SK-N-SH (cell line): ENCODE measurements around the gene PADI4. TPM values are rescaled to one million over a fixed set of nuclear protein-coding genes. Genes with fewer than 3 reads are reported as not detected.

ENCODE experiments used
- CTCF ChIA-PET: fragments of 300-600, 350-600 bp; formaldehyde crosslinking; extraction: SDS; loops from one replicate; lab custom pipeline; 2021; lab: Yijun Ruan, JAX
- POLR2A ChIA-PET: fragments of 350-600 bp; sonication (Branson Sonifier 250); formaldehyde crosslinking; extraction: SDS; loops from one replicate; lab custom pipeline; 2020; ENCODE audit warnings: antibody characterized with exemption, inconsistent platforms; lab: Yijun Ruan, JAX
- DNase-seq: peaks from one replicate; pipeline ENCODE4 v3.0.0; 2012
- H2AFZ ChIP-seq: fragments of 200-600 bp; sonication (generic); 2 replicates; pipeline ENCODE4 v1.8.1; 2016; ENCODE audit warnings: antibody characterized with exemption, mild to moderate bottlenecking, low read depth
- H3F3A ChIP-seq: fragments of 200-600 bp; sonication (generic); replicated peaks from 2 replicates; pipeline ENCODE3; 2016; ENCODE audit warnings: antibody characterized with exemption, mild to moderate bottlenecking; ENCODE audit not compliant: insufficient read depth
- H3K27ac ChIP-seq, 2 experiments: fragments of 200-500 bp in 1 of 2; fragments of 200-600 bp in 1 of 2; sonication (Bioruptor generic) in 1 of 2; sonication (generic), shearing (Covaris generic) in 1 of 2; 2 replicates each; pipeline versions ENCODE4 v1.5.1 to v1.6.1; 2014 to 2016; ENCODE audit warnings: low read depth in 2 of 2, inconsistent platforms in 1 of 2, low read length in 1 of 2, mild to moderate bottlenecking in 1 of 2, mixed read lengths in 1 of 2
- H3K27me3 ChIP-seq: fragments of 200-600 bp; sonication (generic), shearing (Covaris generic); 2 replicates; pipeline ENCODE4 v1.6.1; 2016; ENCODE audit warnings: mixed run types; ENCODE audit not compliant: insufficient read depth
- H3K36me3 ChIP-seq, 2 experiments: fragments of 200-500 bp in 1 of 2; fragments of 200-600 bp in 1 of 2; sonication (Bioruptor generic) in 1 of 2; sonication (generic) in 1 of 2; replicated peaks in 1 of 2; 2 replicates each; pipeline versions ENCODE3 to v1.5.1; 2014 to 2016; ENCODE audit warnings: low read length in 1 of 2, mild to moderate bottlenecking in 1 of 2; ENCODE audit not compliant: insufficient read depth in 2 of 2, control insufficient read depth in 1 of 2
- H3K4me1 ChIP-seq, 2 experiments: fragments of 200-500 bp in 1 of 2; fragments of 200-600 bp in 1 of 2; sonication (Bioruptor generic) in 1 of 2; sonication (generic), shearing (Covaris generic) in 1 of 2; 2 replicates each; pipeline versions ENCODE4 v1.5.1 to v1.6.1; 2014 to 2016; ENCODE audit warnings: low read depth in 1 of 2, low read length in 1 of 2, mixed run types in 1 of 2; ENCODE audit not compliant: insufficient read depth in 2 of 2, control insufficient read depth in 1 of 2
- H3K4me2 ChIP-seq: fragments of 200-600 bp; sonication (generic), shearing (Covaris generic); 2 replicates; pipeline ENCODE4 v1.6.1; 2017; ENCODE audit warnings: mixed run types
- H3K4me3 ChIP-seq, 2 experiments: fragments of 200-500 bp in 1 of 2; fragments of 200-600 bp in 1 of 2; sonication (Bioruptor generic) in 1 of 2; sonication (generic), shearing (Covaris generic) in 1 of 2; 2 replicates each; pipeline versions ENCODE4 v1.5.1 to v1.8.1; 2014 to 2016; ENCODE audit warnings: low read depth in 2 of 2, inconsistent platforms in 1 of 2, low read length in 1 of 2, mild to moderate bottlenecking in 1 of 2, mixed read lengths in 1 of 2, moderate library complexity in 1 of 2
- H3K79me2 ChIP-seq: fragments of 200-600 bp; sonication (generic); 2 replicates; pipeline ENCODE4 v1.8.1; 2017; ENCODE audit warnings: mild to moderate bottlenecking; ENCODE audit not compliant: insufficient read depth
- H3K9ac ChIP-seq: fragments of 200-600 bp; sonication (generic); 2 replicates; pipeline ENCODE4 v1.6.1; 2017; ENCODE audit warnings: mixed run types
- H3K9me2 ChIP-seq: fragments of 200-600 bp; sonication (generic); 2 replicates; pipeline ENCODE4 v1.6.1; 2017; ENCODE audit warnings: mixed run types
- H3K9me3 ChIP-seq: fragments of 200-600 bp; sonication (generic); 2 replicates; pipeline ENCODE4 v1.6.1; 2017; ENCODE audit warnings: mixed run types, mild to moderate bottlenecking, moderate library complexity
- H4K20me1 ChIP-seq: fragments of 200-600 bp; sonication (generic); 2 replicates; pipeline ENCODE4 v1.6.1; 2017; ENCODE audit warnings: mild to moderate bottlenecking, mixed run types; ENCODE audit not compliant: insufficient read depth
- CHD2 ChIP-seq: fragments of 150-350 bp; IDR thresholded peaks from 2 replicates; pipeline ENCODE4 v1.6.1; 2018; ENCODE audit warnings: low read length; ENCODE audit not compliant: partially characterized antibody
- CTCF ChIP-seq: fragments of 200-600 bp; sonication (generic); IDR thresholded peaks from 2 replicates; pipeline ENCODE4 v1.6.1; 2017; ENCODE audit warnings: antibody characterized with exemption, mild to moderate bottlenecking, moderate library complexity
- EZH2phosphoT487 ChIP-seq: fragments of 200-600 bp; sonication (generic); IDR thresholded peaks from 2 replicates; pipeline ENCODE4 v1.6.1; 2017; ENCODE audit warnings: low read depth, mixed run types, mild to moderate bottlenecking, antibody characterized with exemption, moderate library complexity, borderline replicate concordance
- FOXJ3 ChIP-seq: sonication (generic); formaldehyde crosslinking; IDR thresholded peaks from 2 replicates; pipeline ENCODE4 v1.5.1; 2020; ENCODE audit warnings: mild to moderate bottlenecking, missing genetic modification reagents
- FOXM1 ChIP-seq: IDR thresholded peaks from 2 replicates; pipeline ENCODE4 v1.4.0; 2012; ENCODE audit warnings: low read depth, mild to moderate bottlenecking
- GABPA ChIP-seq: IDR thresholded peaks from 2 replicates; pipeline ENCODE4 v1.4.0; 2012; ENCODE audit warnings: low read depth, mild to moderate bottlenecking
- IRF3 ChIP-seq: fragments of 150-350 bp; IDR thresholded peaks from 2 replicates; pipeline ENCODE4 v1.6.1; 2016; ENCODE audit warnings: mild to moderate bottlenecking, low read depth, low read length
- JUND ChIP-seq: IDR thresholded peaks from 2 replicates; pipeline ENCODE4 v1.4.0; 2012
- MAX ChIP-seq: IDR thresholded peaks from 2 replicates; pipeline ENCODE4 v1.4.0; 2012; ENCODE audit warnings: low read depth
- MEF2A ChIP-seq: IDR thresholded peaks from 2 replicates; pipeline ENCODE4 v1.4.0; 2012; ENCODE audit warnings: low read depth, borderline replicate concordance
- RCOR1 ChIP-seq: fragments of 150-350 bp; IDR thresholded peaks from 2 replicates; pipeline ENCODE4 v1.6.1; 2017; ENCODE audit warnings: antibody characterized with exemption, low read length
- RFX5 ChIP-seq: IDR thresholded peaks from 2 replicates; pipeline ENCODE4 v1.6.1; 2012; ENCODE audit warnings: mild to moderate bottlenecking, improper control_type of control experiment, low read length
- SMC3 ChIP-seq: IDR thresholded peaks from 2 replicates; pipeline ENCODE4 v1.6.1; 2012; ENCODE audit warnings: low read depth, low read length, improper control_type of control experiment
- TEAD4 ChIP-seq: IDR thresholded peaks from 2 replicates; pipeline ENCODE4 v1.4.0; 2012; ENCODE audit warnings: mild to moderate bottlenecking, borderline replicate concordance; ENCODE audit not compliant: insufficient read depth
- USF1 ChIP-seq: IDR thresholded peaks from 2 replicates; pipeline ENCODE4 v1.4.0; 2012; ENCODE audit warnings: low read depth, borderline replicate concordance
- USF2 ChIP-seq: fragments of 150-350 bp; IDR thresholded peaks from 2 replicates; pipeline ENCODE4 v1.6.1; 2017; ENCODE audit warnings: antibody characterized with exemption, low read length, low read depth, borderline replicate concordance
- WGBS: methylation state at CpG from one replicate; pipeline ENCODE4 v1.1.6; 2017; ENCODE audit warnings: low lambda C conversion rate; 5-methylcytosine and 5-hydroxymethylcytosine counted together
- polyA plus RNA-seq, 3 experiments: library from polyadenylated mRNA; depleted of rRNA; stranded (reverse); fragments of >200 nt; gene quantifications; 2 replicates each; pipeline ENCODE4 v1.2.3, GENCODE V29; 2012

The PADI4 gene
- polyA plus RNA-seq, 1 of the 3 experiments (the other 2 are of a cell fraction), result not detected

- TF ChIP-seq RCOR1 (no peak), USF1 (no peak), TEAD4 (no peak), JUND (no peak), RFX5 (no peak), MAX (no peak), SMC3 (no peak), CTCF (no peak), IRF3 (no peak), EZH2phosphoT487 (no peak), CHD2 (no peak), FOXM1 (no peak), MEF2A (no peak), GABPA (no peak), FOXJ3 (CRISPR knock-in tag) (no peak), USF2 (no peak)
- Histone ChIP-seq H4K20me1 (no peaks in the 10 kb centered on the region), H3K79me2 (no peaks in the 10 kb centered on the region), H3K27me3 (peaks cover 17% of the 10 kb centered on the region; the same call in 1 of the 2 replicates), H3K4me1 (no peaks in the 10 kb centered on the region), H3K9ac (no peak overlapping the region), H2AFZ (no peak overlapping the region), H3K9me3 (no peaks in the 10 kb centered on the region), H3K4me2 (no peak overlapping the region), H3K9me2 (no peaks in the 10 kb centered on the region), H3K36me3 (no peaks in the 10 kb centered on the region), H3K4me3 (no peak overlapping the region), H3F3A (no peaks in the 10 kb centered on the region), H3K27ac (no peak overlapping the region)
- CTCF ChIA-PET, result interaction anchor here (0.9 to 2.4 kb wide), 4 partner anchors 8 to 237 kb away, joined by 3 to 6 read pairs (median 4); partner anchors contain the start of gene PADI6
- no peak for DNase-seq
- POLR2A ChIA-PET, result no interaction called here
- 55% methylated on average over 4 of the region's 12 CpGs for WGBS
Measured at GRCh38 chr1:17363351-17363750, 55.4 kb downstream of the PADI4 start.
